Panc1 (cell line): ENCODE data around the gene TXNRD3. TPM values are rescaled to one million over a fixed set of nuclear protein-coding genes. Genes with fewer than 3 reads are reported as not detected.

Source experiments
- ATAC-seq: fragments of 200-7000 bp; cut with Tn5 transposase; 2 replicates; pipeline ENCODE4 v1.9.1; 2020; ENCODE audit warnings: mild to moderate bottlenecking, moderate library complexity
- BruUV-seq: library from RNA; stranded (reverse); fragments of 400-500 nt; replicated peaks from 2 replicates; lab custom pipeline; 2021; lab: Mats Ljungman, UMichigan
- CTCF ChIA-PET: fragments of 300-600 bp; sonication (Branson Sonifier 250); formaldehyde crosslinking; loops from one replicate; lab custom pipeline; 2022; ENCODE audit warnings: antibody characterized with exemption; lab: Charles Lee
- POLR2A ChIA-PET: fragments of 300-600 bp; sonication (Branson Sonifier 250); formaldehyde crosslinking; loops from one replicate; lab custom pipeline; 2022; ENCODE audit warnings: antibody characterized with exemption; lab: Charles Lee
- DNase-seq: peaks from one replicate; pipeline ENCODE4 v3.0.0-alpha.2; 2010; ENCODE audit warnings: low read depth, low spot score
- H3K27ac ChIP-seq: 2 replicates; pipeline ENCODE4 v1.5.1; 2011; ENCODE audit warnings: mild to moderate bottlenecking, low read length, inconsistent platforms
- H3K27me3 ChIP-seq: fragments of 200-500 bp; sonication (Bioruptor generic); 2 replicates; pipeline ENCODE4 v1.6.0; 2014; ENCODE audit warnings: low read length, inconsistent platforms; ENCODE audit not compliant: control insufficient read depth, insufficient read depth
- H3K36me3 ChIP-seq: fragments of 200-500 bp; sonication (Bioruptor generic); 2 replicates; pipeline ENCODE4 v1.5.1; 2014; ENCODE audit warnings: inconsistent platforms, mild to moderate bottlenecking, low read length, moderate library complexity; ENCODE audit not compliant: control insufficient read depth, insufficient read depth
- H3K4me1 ChIP-seq: 2 replicates; pipeline ENCODE4 v1.5.1; 2011; ENCODE audit warnings: inconsistent platforms, mild to moderate bottlenecking, low read length, moderate library complexity; ENCODE audit not compliant: control insufficient read depth, insufficient read depth
- H3K4me3 ChIP-seq, 2 experiments: 2 replicates each; pipeline ENCODE4 v1.5.1; 2011 to 2012; ENCODE audit warnings: low read depth in 2 of 2, low read length in 2 of 2, mild to moderate bottlenecking in 2 of 2, inconsistent platforms in 1 of 2, moderate library complexity in 1 of 2
- H3K9me3 ChIP-seq: fragments of 200-500 bp; sonication (Bioruptor generic); 2 replicates; pipeline ENCODE4 v1.5.1; 2014; ENCODE audit warnings: low read depth, mild to moderate bottlenecking, inconsistent platforms, low read length, moderate library complexity; ENCODE audit not compliant: control insufficient read depth, insufficient read depth
- CTCF ChIP-seq: fragments of 450-650 bp; IDR thresholded peaks from 2 replicates; pipeline ENCODE4 v1.5.1; 2017; ENCODE audit warnings: mild to moderate bottlenecking
- POLR2AphosphoS5 ChIP-seq: IDR thresholded peaks from 2 replicates; pipeline ENCODE4 v1.6.1; 2012; ENCODE audit warnings: mild to moderate bottlenecking, low read depth, low read length, moderate library complexity
- SIN3A ChIP-seq: IDR thresholded peaks from 2 replicates; pipeline ENCODE4 v1.6.1; 2012; ENCODE audit warnings: low read depth, mild to moderate bottlenecking, low read length, moderate library complexity, borderline replicate concordance; ENCODE audit not compliant: insufficient read depth
- TCF7L2 ChIP-seq: IDR thresholded peaks from 2 replicates; pipeline ENCODE4 v1.6.1; 2011; ENCODE audit warnings: mild to moderate bottlenecking, low read depth, low read length, inconsistent platforms
- in situ Hi-C: cut with HindIII; loops from 2 replicates; pipeline ENCODE4 v1.10.0; 2016; ENCODE audit warnings: low sequenced_read_pairs, low pct_unique_long_range_greater_than_20kb
- intact Hi-C: fragments of 100-400 bp; cut with micrococcal nuclease; formaldehyde crosslinking; loops from one replicate; pipeline ENCODE4 v1.10.0; 2022; ENCODE audit not compliant: unreplicated experiment
- total RNA-seq: library from RNA; stranded (reverse); gene quantifications from one replicate; pipeline ENCODE4 v1.2.1, GENCODE V29; 2021; ENCODE audit not compliant: unreplicated experiment
- TF ChIP-seq, protein P1 (sequence below), 2 experiments: IDR thresholded peaks; 2 replicates each; pipeline ENCODE4 v1.6.1; 2011 to 2012; ENCODE audit warnings: low read depth in 2 of 2, control low read depth in 1 of 2, low read length in 1 of 2, mild to moderate bottlenecking in 1 of 2, moderate library complexity in 1 of 2; ENCODE audit not compliant: insufficient read depth in 1 of 2

The TXNRD3 gene
- total RNA-seq, 1 experiment from 2014 or later, result 17.2 TPM

GRCh38 chr3:126649556-126650092 lies 5.3 kb downstream of the TXNRD3 start:
- no peak overlapping the region for H3K4me3 ChIP-seq
- intact Hi-C loops (no loop called here), in situ Hi-C loops (no loop called here)
- H3K27ac ChIP-seq, result no peak overlapping the region
- no peaks in the 10 kb centered on the region; the same call in 1 of the 2 replicates for H3K4me1 ChIP-seq
- H3K9me3 ChIP-seq, result no peaks in the 10 kb centered on the region
- H3K36me3 ChIP-seq, result no peaks in the 10 kb centered on the region
- no peaks in the 10 kb centered on the region for H3K27me3 ChIP-seq
- TF ChIP-seq SIN3A (no peak), TCF7L2 (no peak), CTCF (no peak)
- no TSS peak for BruUV-seq
- CTCF ChIA-PET, result no interaction called here
- POLR2A ChIA-PET, result no interaction called here
- DNase-seq, result no peak
- no peak for ATAC-seq

GRCh38 chr3:126646674-126647073 lies 8.2 kb downstream of the TXNRD3 start:
- Histone ChIP-seq H3K27ac (no peak overlapping the region), H3K36me3 (no peaks in the 10 kb centered on the region), H3K4me1 (no peaks in the 10 kb centered on the region), H3K27me3 (no peaks in the 10 kb centered on the region), H3K4me3 (no peak overlapping the region), H3K9me3 (no peaks in the 10 kb centered on the region)
- ChIA-PET POLR2A (no interaction called here), CTCF (no interaction called here)
- DNase-seq, result no peak
- intact Hi-C loops (no loop called here), in situ Hi-C loops (no loop called here)
- no TSS peak for BruUV-seq
- no peak for TF ChIP-seq CTCF
- ATAC-seq, result no peak

- no peak overlapping the region for H3K4me3 ChIP-seq
- ChIA-PET CTCF (no interaction called here), POLR2A (no interaction called here)
- DNase-seq (no peak), ATAC-seq (no peak)
- H3K9me3 ChIP-seq, result no peaks in the 10 kb centered on the region
- TF ChIP-seq CTCF (no peak), POLR2AphosphoS5 (no peak), TCF7L2 (no peak), SIN3A (no peak)
- TF ChIP-seq, protein P1, sequence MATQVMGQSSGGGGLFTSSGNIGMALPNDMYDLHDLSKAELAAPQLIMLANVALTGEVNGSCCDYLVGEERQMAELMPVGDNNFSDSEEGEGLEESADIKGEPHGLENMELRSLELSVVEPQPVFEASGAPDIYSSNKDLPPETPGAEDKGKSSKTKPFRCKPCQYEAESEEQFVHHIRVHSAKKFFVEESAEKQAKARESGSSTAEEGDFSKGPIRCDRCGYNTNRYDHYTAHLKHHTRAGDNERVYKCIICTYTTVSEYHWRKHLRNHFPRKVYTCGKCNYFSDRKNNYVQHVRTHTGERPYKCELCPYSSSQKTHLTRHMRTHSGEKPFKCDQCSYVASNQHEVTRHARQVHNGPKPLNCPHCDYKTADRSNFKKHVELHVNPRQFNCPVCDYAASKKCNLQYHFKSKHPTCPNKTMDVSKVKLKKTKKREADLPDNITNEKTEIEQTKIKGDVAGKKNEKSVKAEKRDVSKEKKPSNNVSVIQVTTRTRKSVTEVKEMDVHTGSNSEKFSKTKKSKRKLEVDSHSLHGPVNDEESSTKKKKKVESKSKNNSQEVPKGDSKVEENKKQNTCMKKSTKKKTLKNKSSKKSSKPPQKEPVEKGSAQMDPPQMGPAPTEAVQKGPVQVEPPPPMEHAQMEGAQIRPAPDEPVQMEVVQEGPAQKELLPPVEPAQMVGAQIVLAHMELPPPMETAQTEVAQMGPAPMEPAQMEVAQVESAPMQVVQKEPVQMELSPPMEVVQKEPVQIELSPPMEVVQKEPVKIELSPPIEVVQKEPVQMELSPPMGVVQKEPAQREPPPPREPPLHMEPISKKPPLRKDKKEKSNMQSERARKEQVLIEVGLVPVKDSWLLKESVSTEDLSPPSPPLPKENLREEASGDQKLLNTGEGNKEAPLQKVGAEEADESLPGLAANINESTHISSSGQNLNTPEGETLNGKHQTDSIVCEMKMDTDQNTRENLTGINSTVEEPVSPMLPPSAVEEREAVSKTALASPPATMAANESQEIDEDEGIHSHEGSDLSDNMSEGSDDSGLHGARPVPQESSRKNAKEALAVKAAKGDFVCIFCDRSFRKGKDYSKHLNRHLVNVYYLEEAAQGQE (IDR thresholded peaks at IDR 0.05; ENCODE audit: insufficient read depth in 1 of 2, low read depth in 2 of 2, low read length in 1 of 2), result no peak
- H3K27ac ChIP-seq, result no peak overlapping the region
- intact Hi-C loops (no loop called here), in situ Hi-C loops (no loop called here)
- no peaks in the 10 kb centered on the region for H3K27me3 ChIP-seq
- no peaks in the 10 kb centered on the region for H3K36me3 ChIP-seq
- no TSS peak for BruUV-seq
- H3K4me1 ChIP-seq, result no peaks in the 10 kb centered on the region
Measured at GRCh38 chr3:126644615-126645014, 10.3 kb downstream of the TXNRD3 start.
